GDM1 (cell line): ENCODE data around the gene AUTS2.

Source experiments
- DNase-seq: peaks from one replicate; lab custom pipeline; 2025; lab: John Stamatoyannopoulos, UW

The AUTS2 gene

DNA sequence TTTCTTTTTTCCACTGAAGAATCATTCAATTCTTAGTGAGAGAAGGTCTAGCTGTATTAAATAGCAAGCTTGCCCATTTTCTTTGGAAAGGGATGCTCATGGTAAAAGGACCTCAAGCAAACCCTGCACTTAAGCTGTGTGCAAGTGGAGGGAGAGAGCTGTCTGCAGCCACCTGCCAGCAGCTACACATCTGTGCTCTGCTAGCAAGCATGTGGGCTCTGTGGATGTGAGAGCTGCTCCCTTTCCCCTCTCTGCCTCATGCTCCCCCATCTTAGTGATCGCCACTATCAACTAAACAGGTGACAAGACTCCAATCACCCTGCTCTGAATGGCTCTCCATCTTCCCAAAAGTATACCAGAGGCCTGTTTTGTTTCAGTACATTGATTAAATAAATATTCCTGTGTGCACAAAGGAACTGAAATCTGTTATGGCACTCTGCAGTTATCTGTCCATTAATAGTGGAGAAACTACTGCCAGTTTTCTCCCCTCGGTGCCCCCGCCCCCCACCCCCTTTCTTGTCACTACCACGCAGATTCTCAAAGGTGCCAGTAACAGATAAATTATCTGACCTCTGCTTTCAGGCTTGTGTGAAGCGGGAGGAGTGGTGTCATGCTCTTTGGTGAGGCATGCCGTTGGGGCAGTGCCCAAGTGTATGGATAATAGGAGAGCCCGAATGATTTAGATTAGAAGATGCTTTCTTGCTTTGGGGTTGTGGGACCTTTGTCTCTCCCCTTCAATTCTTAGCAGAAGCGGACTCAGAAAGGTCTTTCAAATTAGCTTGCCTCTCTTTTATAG, 26.4 kb downstream of the AUTS2 start:
- no peak for DNase-seq

DNA sequence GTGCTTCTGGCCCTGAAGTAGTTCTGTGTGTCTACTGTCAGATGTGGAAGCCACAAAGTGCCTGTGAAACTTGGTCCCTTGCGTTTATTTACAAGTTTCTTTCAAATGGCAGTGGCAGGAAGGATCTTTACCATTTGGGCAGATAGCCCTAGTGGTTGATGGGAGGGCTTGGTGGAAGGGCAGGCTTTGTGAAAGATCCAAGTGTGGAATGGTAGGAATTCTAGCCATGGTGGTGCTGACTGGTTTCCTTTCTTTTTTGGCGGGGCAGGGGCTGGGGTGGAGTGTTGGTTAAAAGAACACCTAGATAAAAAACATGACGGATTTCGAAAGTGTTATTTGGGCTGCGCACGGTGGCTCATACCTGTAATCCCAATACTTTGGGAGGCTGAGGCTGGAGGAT, 27.0 kb downstream of the AUTS2 start:
- no peak for DNase-seq

DNA sequence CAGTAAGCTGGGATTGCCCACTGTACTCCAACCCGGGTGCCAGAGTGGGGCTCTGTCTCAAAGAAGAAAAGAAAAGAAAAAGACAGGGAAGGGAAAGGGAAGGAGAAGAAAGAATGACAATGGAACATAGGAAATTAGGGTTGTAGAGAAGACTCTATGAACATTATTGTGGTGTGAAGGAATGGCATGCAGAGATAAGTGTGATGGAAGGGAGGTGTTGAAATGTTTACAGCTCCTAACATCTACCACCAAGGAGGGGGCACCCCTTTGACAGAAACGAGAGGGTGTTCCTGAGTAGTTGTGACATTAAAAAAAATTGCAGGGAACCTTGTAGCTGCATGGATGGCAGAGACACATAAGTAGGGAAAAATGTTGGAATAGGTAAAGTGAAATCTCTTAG, 27.5 kb downstream of the AUTS2 start:
- DNase-seq: no peak

DNA sequence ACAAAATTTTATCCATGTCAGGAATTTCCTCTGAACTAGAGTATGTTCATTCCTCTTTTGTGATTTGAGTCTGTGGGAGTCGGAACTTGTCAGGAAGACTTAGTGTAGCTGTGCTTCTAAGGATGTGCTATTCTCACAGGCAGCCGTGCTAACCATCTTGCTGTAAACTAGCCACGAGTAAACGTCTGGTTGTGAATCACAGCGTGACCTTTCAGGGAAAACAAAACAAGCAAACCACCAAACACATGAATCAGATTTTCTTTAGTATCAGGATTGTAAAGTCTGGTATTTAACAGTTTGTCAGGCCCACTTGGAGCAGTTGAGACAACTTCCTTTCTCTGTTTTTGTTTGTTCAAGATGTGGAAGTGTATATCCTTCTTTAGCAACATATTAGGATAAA, 32.0 kb downstream of the AUTS2 start:
- DNase-seq: no peak

DNA sequence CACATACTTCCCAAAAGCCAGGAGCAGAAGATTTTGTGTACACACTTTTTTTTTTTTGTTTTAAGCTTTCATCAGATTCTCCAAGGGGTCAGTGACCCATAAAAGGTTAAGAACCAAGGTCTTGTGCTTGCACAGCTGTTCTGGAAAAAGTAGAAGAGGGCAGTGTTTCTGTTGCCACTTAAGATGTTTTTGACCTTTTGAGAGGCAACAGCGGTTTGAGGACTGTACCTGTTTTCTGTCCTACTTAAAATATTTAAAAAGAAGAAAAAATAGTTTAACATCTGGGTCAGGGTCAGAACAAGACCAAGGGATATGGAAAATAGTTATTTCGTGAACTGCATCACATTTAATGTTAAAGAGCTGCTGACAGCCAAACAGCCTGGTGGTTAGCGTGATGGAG, 32.9 kb downstream of the AUTS2 start:
- DNase-seq: no peak

DNA sequence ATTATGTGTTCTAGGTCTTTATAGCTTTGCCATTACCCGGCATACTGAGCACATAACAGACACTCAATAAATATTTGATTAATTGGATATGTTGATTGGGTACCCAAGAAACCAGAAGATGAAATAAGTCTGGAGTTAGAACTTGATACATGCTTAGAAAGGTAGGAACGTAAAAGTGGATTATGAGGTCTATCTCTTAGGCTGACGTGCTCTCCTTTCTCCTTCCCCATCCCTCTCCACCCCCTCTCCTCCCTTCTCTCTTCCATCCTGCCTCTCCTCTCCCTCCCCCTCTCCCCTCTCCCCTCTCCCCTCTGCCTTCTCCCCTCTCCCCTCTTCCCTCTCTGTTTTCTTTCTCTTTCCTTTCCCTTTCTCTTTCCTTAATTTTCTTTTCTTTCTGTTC, 34.0 kb downstream of the AUTS2 start:
- no peak for DNase-seq

DNA sequence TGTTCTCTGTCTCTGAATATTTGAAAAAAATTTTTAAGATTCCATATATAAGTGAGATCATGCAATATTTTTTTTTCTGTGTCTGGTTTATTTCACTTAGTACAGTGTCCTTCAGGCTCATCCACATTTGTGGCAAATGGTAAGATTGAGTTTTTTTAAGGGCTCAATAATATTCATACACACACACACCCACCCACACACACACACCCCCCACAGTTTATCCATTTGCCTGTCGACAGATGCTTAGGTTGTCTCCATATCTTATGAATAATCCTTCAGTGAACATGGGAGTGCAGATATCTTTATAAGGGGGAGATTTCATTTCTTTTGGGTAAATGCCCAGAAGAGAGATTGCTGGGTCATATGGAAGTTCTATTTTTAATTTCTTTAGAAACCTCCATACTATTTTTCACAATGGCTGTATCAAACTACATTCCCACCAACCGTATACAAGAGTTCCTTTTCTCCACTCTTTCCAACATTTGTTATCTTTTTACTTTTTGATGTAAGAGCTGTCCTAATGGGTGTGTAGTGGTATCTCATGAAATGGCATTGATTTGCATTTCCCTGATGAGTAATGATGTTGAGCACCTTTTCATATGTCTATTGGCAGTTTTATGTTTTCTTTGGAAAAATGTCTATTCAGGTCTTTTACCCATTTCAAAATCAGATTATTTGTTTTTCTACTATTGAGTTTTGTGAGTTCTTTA, 35.0 kb downstream of the AUTS2 start:
- no peak for DNase-seq

DNA sequence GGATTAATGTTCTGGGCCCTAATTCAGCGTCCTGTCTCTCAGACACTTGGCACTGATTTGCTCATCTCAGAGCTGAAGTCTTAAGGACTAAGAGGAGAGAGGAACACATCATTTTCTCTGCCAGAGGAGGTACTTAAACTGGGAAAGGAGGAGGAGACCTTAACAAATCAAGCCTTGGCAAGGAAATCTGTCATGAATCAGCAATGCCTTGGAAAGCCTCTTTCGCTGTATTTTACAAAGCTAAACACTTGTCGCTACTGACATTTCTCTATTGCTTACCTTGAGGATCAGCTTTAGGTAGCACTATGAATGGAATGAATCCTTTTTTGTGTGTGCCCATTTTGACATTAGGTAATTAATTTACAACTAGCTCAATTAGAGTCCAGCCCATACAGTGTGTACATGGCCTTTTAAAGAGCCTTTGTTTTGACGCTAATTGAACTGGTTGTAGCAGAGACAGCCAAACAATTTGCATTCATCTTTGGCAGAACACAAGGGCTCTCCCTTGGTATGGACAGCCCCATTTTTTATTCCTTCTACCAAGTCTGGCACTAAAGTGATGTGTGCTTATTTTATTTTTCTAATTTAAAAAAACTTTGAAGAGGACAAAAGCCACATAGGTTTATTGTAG, 37.4 kb downstream of the AUTS2 start:
- DNase-seq: no peak

DNA sequence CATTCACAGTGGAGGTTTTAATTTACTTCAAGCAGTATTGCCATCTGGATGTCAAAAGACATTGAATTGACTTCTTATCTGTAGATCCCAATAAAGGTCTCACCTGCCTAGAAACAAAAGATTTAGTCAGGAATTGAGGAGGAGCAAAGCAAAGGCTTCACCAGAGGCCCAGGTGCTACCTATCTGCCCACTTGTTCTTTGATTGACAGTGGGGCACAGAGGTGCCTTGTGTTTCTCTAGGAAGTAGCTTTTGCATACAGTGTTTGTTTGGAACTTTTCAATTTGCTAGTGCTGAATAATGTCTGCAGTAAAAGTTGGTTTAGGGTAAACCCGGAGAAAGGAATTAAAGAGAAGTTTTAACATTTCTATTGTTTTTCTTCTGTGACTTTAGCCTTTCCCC, 40.4 kb downstream of the AUTS2 start:
- DNase-seq: no peak

DNA sequence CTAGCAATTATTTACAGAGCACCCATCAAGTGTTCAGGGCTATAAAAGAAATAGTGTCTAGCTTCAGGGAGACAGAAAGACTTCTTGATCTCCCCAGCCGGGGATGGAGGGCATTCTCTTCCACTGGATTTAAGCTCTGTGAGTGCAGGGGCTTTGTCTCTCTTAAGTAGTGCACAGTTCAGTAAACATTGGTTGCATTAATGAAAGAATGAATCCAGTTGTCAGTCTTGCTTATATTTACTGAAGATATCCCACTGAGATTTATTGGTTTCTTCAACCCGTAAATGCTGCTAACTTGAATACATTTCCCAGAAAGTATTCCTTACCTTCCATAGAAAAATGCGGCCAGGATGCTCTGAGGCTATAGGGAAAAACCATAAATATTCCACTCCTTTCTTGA, 41.9 kb downstream of the AUTS2 start:
- no peak for DNase-seq

DNA sequence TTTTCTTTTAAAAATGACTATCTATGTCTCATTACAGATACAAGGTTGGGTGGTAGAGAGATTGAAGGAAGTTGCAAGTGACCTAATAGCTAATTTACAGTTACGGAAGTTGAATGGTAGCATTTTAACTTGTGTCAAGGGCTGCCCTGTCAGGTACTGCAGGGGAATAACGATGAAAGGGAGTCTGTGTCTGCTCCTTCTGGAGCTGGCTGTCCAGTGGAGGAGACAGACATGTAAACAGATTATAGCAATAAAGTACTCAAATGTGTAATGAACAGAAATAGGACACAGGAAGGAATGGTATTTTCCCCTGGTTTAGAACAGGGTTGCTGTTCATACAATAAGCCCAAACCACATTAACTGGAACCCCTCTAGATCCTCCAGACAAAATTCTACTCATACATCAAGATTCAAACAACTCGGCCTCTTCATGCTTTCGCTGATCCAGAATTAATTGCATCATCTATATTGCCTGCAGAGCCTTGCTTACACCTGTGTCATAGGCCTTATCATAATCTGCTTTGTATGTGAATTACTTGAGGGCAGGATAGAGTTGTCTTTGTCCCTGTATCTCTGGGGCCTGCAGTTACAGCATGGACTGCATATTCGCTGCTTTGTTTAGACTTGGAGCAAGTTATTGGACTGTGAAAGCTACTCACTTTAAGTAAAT, 42.8 kb downstream of the AUTS2 start:
- DNase-seq: no peak

DNA sequence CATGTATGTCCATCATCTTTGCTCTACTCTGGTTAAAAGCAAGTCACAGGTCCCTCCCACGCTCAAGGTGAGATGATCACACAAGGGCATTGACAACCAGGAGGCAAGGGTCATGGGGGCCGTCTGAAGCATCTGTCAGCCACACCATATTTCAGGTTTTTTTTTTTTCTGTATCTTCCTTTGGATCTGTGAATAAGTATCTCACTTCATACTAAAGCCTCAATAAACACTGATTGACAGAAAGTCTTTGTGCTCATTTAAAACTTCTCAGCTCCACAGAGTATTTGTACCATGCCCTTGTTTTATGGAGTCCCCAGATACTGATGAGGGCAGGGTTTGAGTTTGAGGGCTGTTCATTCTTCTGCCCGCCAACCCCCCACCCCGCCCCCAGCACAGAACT, 45.0 kb downstream of the AUTS2 start:
- DNase-seq: no peak

DNA sequence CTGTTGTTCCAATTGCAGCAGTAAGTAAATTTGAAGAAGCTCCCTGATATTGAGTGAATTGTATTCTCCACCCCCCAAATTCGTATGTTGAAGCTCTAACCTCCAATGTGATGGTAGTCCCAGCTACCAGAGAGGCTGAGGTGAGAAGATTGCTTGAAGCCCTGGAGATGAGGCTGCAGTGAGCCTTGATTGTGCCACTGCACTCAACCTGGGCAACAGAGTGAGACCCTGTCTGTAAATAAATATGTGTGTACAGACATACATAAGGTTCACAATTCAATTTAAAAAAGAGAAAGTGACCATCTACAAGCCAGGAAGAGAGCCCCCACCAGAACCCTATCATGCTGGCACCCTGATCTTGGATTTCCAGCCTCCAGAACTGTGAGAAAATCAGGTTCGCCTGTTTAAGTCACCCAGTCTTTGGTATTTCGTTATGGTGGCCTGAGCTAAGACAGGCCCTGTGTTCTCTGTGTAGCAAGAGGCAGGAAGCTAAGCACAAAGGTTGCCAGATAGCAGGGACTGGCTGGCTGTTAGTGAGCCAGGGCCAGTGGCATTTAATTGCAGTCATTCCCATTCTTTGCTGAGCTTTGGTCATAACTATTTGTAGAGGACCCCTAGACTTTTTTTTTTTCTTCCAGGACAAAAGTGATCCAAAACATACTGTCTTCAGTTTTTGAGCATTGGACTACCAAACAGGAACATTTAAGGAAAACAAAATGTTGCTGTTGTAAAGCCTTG, 45.6 kb downstream of the AUTS2 start:
- no peak for DNase-seq

DNA sequence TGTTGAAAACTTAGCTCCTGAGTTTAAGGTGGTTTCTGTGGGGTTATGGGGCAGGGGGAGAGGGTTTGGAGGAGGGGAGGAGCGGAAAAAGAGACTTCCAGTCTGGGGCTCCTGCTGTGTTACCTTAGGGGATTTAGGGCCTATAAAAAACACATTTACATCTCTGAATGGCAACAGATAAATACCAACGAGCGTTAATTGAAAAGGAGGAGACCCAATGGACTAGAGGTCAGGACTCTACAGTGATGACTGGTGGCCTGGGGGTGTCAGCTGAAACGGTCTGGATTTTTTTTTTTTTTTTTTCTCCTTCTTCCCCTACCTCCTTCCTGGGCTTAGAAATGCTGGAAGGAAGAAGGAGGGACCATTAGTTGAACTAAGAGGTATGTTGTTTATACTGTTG, 47.4 kb downstream of the AUTS2 start:
- DNase-seq: no peak

DNA sequence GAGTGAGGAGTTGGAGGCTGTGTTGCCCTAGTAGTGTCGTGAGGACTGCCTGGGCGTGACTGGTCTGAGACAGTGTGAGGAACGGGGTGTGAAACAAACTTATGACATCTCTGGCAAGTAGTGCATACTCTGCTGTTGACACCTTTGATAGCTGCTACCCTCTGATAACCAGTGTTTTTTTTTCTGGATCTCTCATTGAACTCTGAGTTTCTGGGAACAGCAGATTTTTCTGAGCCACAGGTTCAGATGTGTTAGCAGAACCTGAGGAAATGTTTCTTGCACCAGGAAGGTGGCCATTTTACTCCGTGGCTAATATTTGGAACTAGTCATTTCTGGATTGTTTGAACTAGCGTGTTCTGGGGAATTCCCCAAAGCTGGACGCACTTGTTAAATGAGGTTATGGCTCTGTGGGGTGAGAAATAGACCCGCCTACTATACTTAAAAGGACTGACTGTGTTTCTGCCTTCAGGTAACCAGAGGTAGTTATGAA, 52.9 kb downstream of the AUTS2 start:
- no peak for DNase-seq

DNA sequence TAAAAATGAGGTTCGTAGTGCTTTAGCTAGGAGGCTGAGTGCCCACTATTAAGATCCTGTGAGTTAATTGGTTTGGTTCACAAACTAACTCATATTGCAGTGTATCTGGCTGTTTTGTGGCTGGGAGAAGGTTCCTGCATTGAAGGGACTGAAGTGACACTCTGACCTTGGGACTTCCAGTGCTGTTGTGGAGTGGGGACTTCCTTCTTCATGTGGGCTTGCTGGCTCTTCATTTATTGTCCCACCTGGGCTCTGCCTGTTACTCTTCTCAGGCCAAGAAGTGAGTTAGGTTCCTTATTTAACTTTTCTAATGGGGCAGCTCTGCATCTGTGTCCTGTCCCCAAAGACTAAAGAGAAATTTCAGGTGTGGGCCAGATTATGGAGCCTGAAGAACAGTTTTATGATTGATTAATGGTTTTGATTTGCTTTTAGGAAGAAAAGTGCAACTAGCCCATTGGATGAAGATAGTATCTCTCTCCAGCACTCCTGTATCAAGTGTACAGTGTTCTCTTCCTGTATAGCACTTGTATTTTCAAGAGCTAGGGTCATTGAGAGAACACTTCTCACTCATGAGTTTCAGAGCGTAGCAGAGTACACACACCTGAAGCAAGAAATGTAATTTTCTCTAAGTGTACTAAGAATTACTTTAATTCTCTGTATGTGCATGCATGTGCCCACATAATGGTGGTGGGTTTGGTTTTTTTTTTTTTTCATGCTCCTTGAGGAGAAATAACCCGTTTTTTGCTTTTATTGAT, 54.8 kb downstream of the AUTS2 start:
- no peak for DNase-seq

DNA sequence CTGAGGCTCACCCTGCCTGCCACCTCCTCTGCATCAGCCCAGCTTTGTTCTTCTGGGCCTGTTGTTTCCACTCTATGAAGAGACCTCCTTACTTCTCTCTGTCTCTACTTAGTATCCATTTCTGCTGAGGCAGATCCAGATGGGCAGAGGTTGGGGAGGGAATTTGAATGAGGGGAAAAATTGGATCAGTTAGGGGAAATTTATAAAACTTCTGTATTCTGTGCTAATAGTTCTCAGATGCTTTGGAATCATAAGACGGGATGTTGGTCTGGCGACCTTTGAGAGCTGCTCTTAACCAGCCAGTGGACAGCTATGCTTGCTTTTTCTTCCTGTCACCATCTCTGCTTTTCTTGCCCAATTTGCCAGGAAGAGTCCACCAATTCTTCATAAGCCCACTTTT, 55.5 kb downstream of the AUTS2 start:
- no peak for DNase-seq

DNA sequence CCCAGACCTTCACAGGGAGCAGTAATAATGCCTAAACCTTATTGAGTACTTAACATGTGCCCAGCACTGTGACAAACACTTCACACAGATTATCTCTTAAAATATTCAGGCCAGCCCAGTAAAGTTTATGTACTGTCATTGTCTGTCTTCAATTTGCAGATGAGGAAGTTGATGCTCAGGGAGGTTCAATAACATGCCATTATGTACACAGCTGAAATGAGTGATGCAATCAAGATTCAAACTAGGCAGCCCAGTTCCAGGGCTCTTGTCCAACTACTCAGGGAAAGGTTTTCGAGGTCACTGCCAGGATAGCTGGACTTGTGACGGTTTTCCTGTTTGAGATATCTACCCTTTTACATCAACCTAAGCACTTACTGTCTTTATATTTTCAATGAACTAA, 56.1 kb downstream of the AUTS2 start:
- no peak for DNase-seq

DNA sequence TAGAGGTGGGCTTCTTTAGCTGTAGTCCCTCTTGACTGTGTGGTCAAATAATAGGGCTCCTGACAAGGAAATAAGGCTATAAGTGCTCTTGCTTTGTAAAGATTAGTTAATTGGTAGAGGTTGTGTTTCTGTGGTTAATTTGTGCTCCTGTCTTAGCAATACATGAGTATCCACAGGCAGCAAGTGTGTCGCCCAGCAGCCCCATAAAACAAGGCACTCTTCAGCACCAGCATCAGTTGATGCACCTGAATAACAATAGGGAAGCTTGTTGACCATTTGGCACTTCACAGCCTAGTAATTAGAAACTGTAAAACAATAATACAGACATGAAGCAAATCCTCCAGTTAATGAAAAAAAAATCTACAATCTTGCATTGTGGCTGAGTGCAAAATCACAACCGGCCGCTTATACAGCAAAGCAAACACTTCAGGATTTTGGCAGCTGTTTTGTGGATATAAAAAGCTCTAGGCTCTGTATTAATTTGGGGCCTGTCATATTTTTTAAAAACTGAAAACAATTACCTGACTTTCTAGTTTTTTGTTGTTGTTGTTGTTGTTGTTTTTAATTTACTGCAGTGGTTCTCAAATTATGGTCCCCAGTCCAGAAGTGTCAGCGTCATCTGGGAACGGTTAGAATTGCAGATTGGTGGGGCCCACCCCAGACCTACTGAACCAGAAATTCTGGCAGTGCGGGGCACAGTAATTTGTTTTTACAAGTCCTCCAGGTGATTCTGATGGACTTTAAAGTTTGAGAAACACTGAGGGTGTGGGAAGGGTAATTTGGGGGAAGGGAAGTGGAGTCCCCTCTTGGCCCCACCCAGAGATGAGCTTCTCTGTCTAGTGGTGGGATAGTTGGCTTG, 56.8 kb downstream of the AUTS2 start:
- no peak for DNase-seq

DNA sequence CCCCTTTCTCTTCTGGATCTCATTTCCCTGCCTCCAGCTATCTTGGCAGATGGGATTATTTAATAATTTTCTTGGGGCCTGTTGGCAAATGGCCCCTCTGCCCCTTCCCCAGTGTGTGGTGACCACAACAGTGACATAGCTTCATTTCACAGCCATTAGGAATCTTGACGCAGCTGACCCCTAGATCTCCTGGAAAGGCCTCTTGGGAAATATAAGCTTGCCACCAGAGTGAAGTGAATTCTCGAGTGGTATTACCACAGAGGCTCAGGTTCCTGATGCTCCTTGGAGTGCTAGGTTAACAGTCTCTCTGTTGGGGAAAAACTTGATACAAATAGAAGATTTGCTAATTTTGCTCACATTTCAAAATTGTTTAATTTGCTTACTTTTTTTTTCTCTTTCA, 57.8 kb downstream of the AUTS2 start:
- no peak for DNase-seq
